Osteoblast (primary cell): ENCODE measurements around the gene ADGRL3. TPM values are rescaled to one million over a fixed set of nuclear protein-coding genes. Genes with fewer than 3 reads are reported as not detected.

Experiments used
- DNase-seq: peaks from one replicate; pipeline ENCODE4 v3.0.0; 2011; ENCODE audit warnings: low spot score, mixed read lengths; ENCODE audit not compliant: insufficient read length; ENCODE audit errors: missing footprints
- H2AFZ ChIP-seq: 2 replicates; pipeline ENCODE4 v1.6.0; 2011; ENCODE audit warnings: mild to moderate bottlenecking, low read length
- H3K27ac ChIP-seq: 2 replicates; pipeline ENCODE4 v1.5.1; 2011; ENCODE audit warnings: mild to moderate bottlenecking, low read depth, low read length, moderate library complexity
- H3K27me3 ChIP-seq: 2 replicates; pipeline ENCODE4 v1.6.0; 2012; ENCODE audit warnings: mild to moderate bottlenecking, control low read depth, inconsistent platforms, low read length, moderate library complexity; ENCODE audit not compliant: insufficient read depth
- H3K36me3 ChIP-seq: 2 replicates; pipeline ENCODE4 v1.5.1; 2011; ENCODE audit warnings: mild to moderate bottlenecking, low read length, control low read depth, moderate library complexity; ENCODE audit not compliant: insufficient read depth
- H3K4me1 ChIP-seq: 2 replicates; pipeline ENCODE4 v1.5.1; 2011; ENCODE audit warnings: mild to moderate bottlenecking, low read length, control low read depth, moderate library complexity; ENCODE audit not compliant: insufficient read depth
- H3K4me2 ChIP-seq: 2 replicates; pipeline ENCODE4 v1.6.0; 2011; ENCODE audit warnings: mild to moderate bottlenecking, low read length; ENCODE audit not compliant: insufficient read depth
- H3K4me3 ChIP-seq: fragments of 200-600 bp; sonication (generic); 3 replicates; pipeline ENCODE4 v1.5.1; 2012; ENCODE audit warnings: mild to moderate bottlenecking, low read length, inconsistent platforms; ENCODE audit not compliant: insufficient read depth
- H3K79me2 ChIP-seq: 2 replicates; pipeline ENCODE4 v1.6.0; 2012; ENCODE audit warnings: mild to moderate bottlenecking, low read length, control low read depth, inconsistent platforms; ENCODE audit not compliant: insufficient read depth
- H3K9me3 ChIP-seq: 2 replicates; pipeline ENCODE4 v1.5.1; 2011; ENCODE audit warnings: low read depth, low read length, control low read depth
- H4K20me1 ChIP-seq: 2 replicates; pipeline ENCODE4 v1.6.0; 2012; ENCODE audit warnings: mild to moderate bottlenecking, low read length, control low read depth; ENCODE audit not compliant: insufficient read depth
- CTCF ChIP-seq: IDR thresholded peaks from 2 replicates; pipeline ENCODE4 v1.5.1; 2011; ENCODE audit warnings: mild to moderate bottlenecking, low read depth, low read length, moderate library complexity; ENCODE audit errors: extremely low read depth
- total RNA-seq: library from RNA; depleted of rRNA; stranded (reverse); fragments of >200 nt; gene quantifications from 2 replicates; pipeline ENCODE4 v1.2.3, GENCODE V29; 2012

ADGRL3 gene
- total RNA-seq, 1 donor = not detected

GRCh38 chr4:61395754-61396153 lies 195.6 kb downstream of the ADGRL3 start:
- TF ChIP-seq CTCF = no peak
- Histone ChIP-seq H4K20me1 (no peaks in the 10 kb centered on the region), H3K27ac (no peak overlapping the region), H3K79me2 (no peaks in the 10 kb centered on the region), H3K9me3 (no peaks in the 10 kb centered on the region), H3K27me3 (no peaks in the 10 kb centered on the region), H3K4me2 (no peak overlapping the region), H2AFZ (no peak overlapping the region), H3K36me3 (no peaks in the 10 kb centered on the region), H3K4me3 (no peak overlapping the region), H3K4me1 (no peaks in the 10 kb centered on the region)
- DNase-seq = peak; percentile 23

- H3K4me3 ChIP-seq = no peak overlapping the region
- H2AFZ ChIP-seq = no peak overlapping the region
- H3K4me2 ChIP-seq = no peak overlapping the region
- no peaks in the 10 kb centered on the region for H4K20me1 ChIP-seq
- no peak overlapping the region for H3K27ac ChIP-seq
- H3K79me2 ChIP-seq = no peaks in the 10 kb centered on the region
- no peaks in the 10 kb centered on the region for H3K27me3 ChIP-seq
- no peaks in the 10 kb centered on the region for H3K36me3 ChIP-seq
- DNase-seq = no peak
- no peaks in the 10 kb centered on the region for H3K4me1 ChIP-seq
- no peak for TF ChIP-seq CTCF
- H3K9me3 ChIP-seq = no peaks in the 10 kb centered on the region
Observed at GRCh38 chr4:61397174-61397573, 197.0 kb downstream of the ADGRL3 start.

- H2AFZ ChIP-seq = no peak overlapping the region
- H3K4me1 ChIP-seq = no peaks in the 10 kb centered on the region
- no peaks in the 10 kb centered on the region for H3K27me3 ChIP-seq
- no peaks in the 10 kb centered on the region for H3K9me3 ChIP-seq
- no peaks in the 10 kb centered on the region for H3K36me3 ChIP-seq
- no peaks in the 10 kb centered on the region for H3K79me2 ChIP-seq
- H4K20me1 ChIP-seq = no peaks in the 10 kb centered on the region
- TF ChIP-seq CTCF = no peak
- DNase-seq = no peak
- H3K4me2 ChIP-seq = no peak overlapping the region
- no peak overlapping the region for H3K27ac ChIP-seq
- H3K4me3 ChIP-seq = no peak overlapping the region
Observed at GRCh38 chr4:61400439-61401038, 200.4 kb downstream of the ADGRL3 start.

- no peak overlapping the region for H2AFZ ChIP-seq
- H3K27ac ChIP-seq = no peak overlapping the region
- no peak overlapping the region for H3K4me3 ChIP-seq
- no peaks in the 10 kb centered on the region for H3K4me1 ChIP-seq
- DNase-seq = no peak
- no peaks in the 10 kb centered on the region for H3K79me2 ChIP-seq
- TF ChIP-seq CTCF = no peak
- H3K4me2 ChIP-seq = no peak overlapping the region
- H3K9me3 ChIP-seq = no peaks in the 10 kb centered on the region
- no peaks in the 10 kb centered on the region for H3K36me3 ChIP-seq
- H4K20me1 ChIP-seq = no peaks in the 10 kb centered on the region
- no peaks in the 10 kb centered on the region for H3K27me3 ChIP-seq
Observed at GRCh38 chr4:61401771-61402170, 201.6 kb downstream of the ADGRL3 start.
